Fibroblast of lung (primary cell): ENCODE results near the gene ZSCAN22. TPM values are rescaled to one million over a fixed set of nuclear protein-coding genes. Genes with fewer than 3 reads are reported as not detected.

Experiments
- DNase-seq, 2 donors: peaks; one replicate each; pipeline versions ENCODE4 v3.0.0 to v3.0.0-alpha.2; 2010; ENCODE audit warnings: low read depth in 2 of 2
- H2AFZ ChIP-seq: 2 replicates; pipeline ENCODE4 v1.5.1; 2012; ENCODE audit warnings: low read length, control low read depth, inconsistent platforms
- H3K27ac ChIP-seq: 2 replicates; pipeline ENCODE4 v1.5.1; 2011; ENCODE audit warnings: low read length, control low read depth; ENCODE audit not compliant: insufficient read depth
- H3K27me3 ChIP-seq: 2 replicates; pipeline ENCODE4 v1.5.1; 2011; ENCODE audit warnings: mild to moderate bottlenecking, low read length; ENCODE audit not compliant: control insufficient read depth, insufficient read depth
- H3K36me3 ChIP-seq: 2 replicates; pipeline ENCODE4 v1.5.1; 2011; ENCODE audit warnings: low read length; ENCODE audit not compliant: control insufficient read depth, insufficient read depth
- H3K4me1 ChIP-seq: 2 replicates; pipeline ENCODE4 v1.5.1; 2011; ENCODE audit warnings: low read length; ENCODE audit not compliant: control insufficient read depth, insufficient read depth; ENCODE audit errors: extremely low read depth
- H3K4me2 ChIP-seq: 2 replicates; pipeline ENCODE4 v1.5.1; 2011; ENCODE audit warnings: low read length, control low read depth; ENCODE audit not compliant: insufficient read depth; ENCODE audit errors: extremely low read depth
- H3K4me3 ChIP-seq, 4 experiments: fragments of 200-600 bp in 1 of 4; sonication (generic) in 1 of 4; replicated peaks in 1 of 4; 2 replicates each; pipeline ENCODE4 v1.5.1; 2011 to 2016; ENCODE audit warnings: low read length in 4 of 4, low read depth in 3 of 4, mild to moderate bottlenecking in 3 of 4, control low read depth in 2 of 4, inconsistent platforms in 1 of 4, mixed read lengths in 1 of 4; ENCODE audit not compliant: insufficient read depth in 1 of 4; ENCODE audit errors: control extremely low read depth in 1 of 4
- H3K79me2 ChIP-seq: 2 replicates; pipeline ENCODE4 v1.5.1; 2012; ENCODE audit warnings: mild to moderate bottlenecking, low read length, inconsistent platforms; ENCODE audit not compliant: control insufficient read depth, insufficient read depth
- H3K9ac ChIP-seq: 2 replicates; pipeline ENCODE4 v1.5.1; 2011; ENCODE audit warnings: mild to moderate bottlenecking, low read length, control low read depth; ENCODE audit not compliant: insufficient read depth
- H3K9me3 ChIP-seq: 2 replicates; pipeline ENCODE4 v1.5.1; 2012; ENCODE audit warnings: low read depth, low read length; ENCODE audit not compliant: control insufficient read depth, insufficient read depth
- H4K20me1 ChIP-seq: 2 replicates; pipeline ENCODE4 v1.5.1; 2011; ENCODE audit warnings: low read length; ENCODE audit not compliant: control insufficient read depth, insufficient read depth; ENCODE audit errors: extremely low read depth
- CTCF ChIP-seq, 2 donors: IDR thresholded peaks in 1 of 2; conservative IDR thresholded peaks in 1 of 2; 1 replicate in 1 of 2; 2 replicates in 1 of 2; pipeline ENCODE4 v1.5.1; 2011 to 2012; ENCODE audit warnings: low read length in 2 of 2, control low read depth in 1 of 2, inconsistent platforms in 1 of 2, low read depth in 1 of 2, mild to moderate bottlenecking in 1 of 2
- EZH2 ChIP-seq: IDR thresholded peaks from 2 replicates; pipeline ENCODE4 v1.5.1; 2012; ENCODE audit warnings: low read length, control low read depth, mild to moderate bottlenecking; ENCODE audit errors: missing control alignments
- polyA plus RNA-seq, 2 donors: library from polyadenylated mRNA; depleted of rRNA in 1 of 2; stranded (reverse) in 1 of 2; unstranded in 1 of 2; fragments of >200 nt; gene quantifications; 2 replicates each; pipeline ENCODE4 v1.2.1, GENCODE V29; 2011 to 2012; ENCODE audit warnings: missing spikeins in 1 of 2
- total RNA-seq: library from RNA; depleted of rRNA; stranded (reverse); fragments of >200 nt; gene quantifications from 2 replicates; pipeline ENCODE4 v1.2.1, GENCODE V29; 2014

The ZSCAN22 gene
- total and polyA plus RNA-seq, 2 donors (not counting 1 experiment from before 2014, with no cell fraction given), result 2.8 to 3.0 TPM

GRCh38 chr19:58328999-58329398 lies 2.2 kb downstream of the ZSCAN22 start:
- H3K9me3 ChIP-seq, result no peaks in the 10 kb centered on the region
- no peak overlapping the region for H3K4me2 ChIP-seq
- H4K20me1 ChIP-seq, result no peaks in the 10 kb centered on the region
- H3K36me3 ChIP-seq, result no peaks in the 10 kb centered on the region
- H3K79me2 ChIP-seq, result peaks cover 29% of the 10 kb centered on the region
- no peak overlapping the region for H3K27ac ChIP-seq
- no peaks in the 10 kb centered on the region for H3K27me3 ChIP-seq
- H2AFZ ChIP-seq, result no peak overlapping the region
- no peak for TF ChIP-seq EZH2
- TF ChIP-seq CTCF (conservative IDR thresholded peaks at IDR 0.05 in 1 of 2, IDR thresholded peaks at IDR 0.05 in 1 of 2; ENCODE audit: low read depth in 1 of 2, low read length in 2 of 2), result no peak
- peaks cover 8% of the 10 kb centered on the region for H3K4me1 ChIP-seq
- DNase-seq, result no peak
- no peak overlapping the region for H3K9ac ChIP-seq
- no peak overlapping the region for H3K4me3 ChIP-seq

DNA sequence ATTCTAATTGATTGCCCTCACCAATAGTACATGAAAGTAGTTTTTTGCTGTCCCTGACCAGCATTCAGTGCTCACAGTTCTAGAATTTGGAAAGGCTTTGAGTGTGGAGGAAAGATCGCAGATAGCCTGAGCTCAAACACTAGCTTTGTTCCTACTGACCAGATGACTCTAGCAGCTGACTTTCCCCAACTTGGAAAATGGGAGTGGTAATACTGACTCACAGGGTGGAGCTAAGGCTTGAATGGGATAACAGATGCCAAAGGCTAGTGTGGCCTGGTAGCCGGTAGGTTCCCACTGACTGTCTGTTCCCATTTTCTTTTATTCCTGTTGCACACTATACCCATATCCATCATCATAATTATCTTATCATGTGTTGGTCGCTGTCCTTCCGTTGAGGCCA lies 3.7 kb downstream of the ZSCAN22 start:
- Histone ChIP-seq H3K79me2 (peaks cover 25% of the 10 kb centered on the region), H4K20me1 (no peaks in the 10 kb centered on the region), H3K27ac (peak overlapping the region; percentile 57), H3K9ac (no peak overlapping the region), H3K36me3 (no peaks in the 10 kb centered on the region), H3K9me3 (no peaks in the 10 kb centered on the region), H3K4me1 (peaks cover 5% of the 10 kb centered on the region), H3K4me3 (peak overlapping the region in 1 of 4 experiments; percentile 1), H3K4me2 (no peak overlapping the region), H3K27me3 (no peaks in the 10 kb centered on the region), H2AFZ (no peak overlapping the region)
- peak; percentile 75 to 83 for DNase-seq
- TF ChIP-seq CTCF (conservative IDR thresholded peaks at IDR 0.05 in 1 of 2, IDR thresholded peaks at IDR 0.05 in 1 of 2; ENCODE audit: low read depth in 1 of 2, low read length in 2 of 2), result no peak
- TF ChIP-seq EZH2, result no peak

- no peak for DNase-seq
- no peaks in the 10 kb centered on the region for H4K20me1 ChIP-seq
- peaks cover 3% of the 10 kb centered on the region for H3K36me3 ChIP-seq
- H3K27ac ChIP-seq, result no peak overlapping the region
- no peak overlapping the region for H3K9ac ChIP-seq
- H3K4me3 ChIP-seq, result no peak overlapping the region
- TF ChIP-seq CTCF (conservative IDR thresholded peaks at IDR 0.05 in 1 of 2, IDR thresholded peaks at IDR 0.05 in 1 of 2; ENCODE audit: low read depth in 1 of 2, low read length in 2 of 2), result no peak
- TF ChIP-seq EZH2, result no peak
- peaks cover 14% of the 10 kb centered on the region for H3K79me2 ChIP-seq
- no peaks in the 10 kb centered on the region for H3K27me3 ChIP-seq
- H3K4me2 ChIP-seq, result no peak overlapping the region
- peaks cover 3% of the 10 kb centered on the region for H3K4me1 ChIP-seq
- H3K9me3 ChIP-seq, result no peaks in the 10 kb centered on the region
- H2AFZ ChIP-seq, result no peak overlapping the region
These were observed 5.9 kb downstream of the ZSCAN22 start for GRCh38 chr19:58332697-58333096.
